Measurements from ENCODE around the gene ANKRD34A.
"Not testable (repeated sequence)": the region's sequence is repeated elsewhere in the genome, so short reads cannot be mapped to it uniquely, and the experiment has no call there.

Gene ANKRD34A

DNA sequence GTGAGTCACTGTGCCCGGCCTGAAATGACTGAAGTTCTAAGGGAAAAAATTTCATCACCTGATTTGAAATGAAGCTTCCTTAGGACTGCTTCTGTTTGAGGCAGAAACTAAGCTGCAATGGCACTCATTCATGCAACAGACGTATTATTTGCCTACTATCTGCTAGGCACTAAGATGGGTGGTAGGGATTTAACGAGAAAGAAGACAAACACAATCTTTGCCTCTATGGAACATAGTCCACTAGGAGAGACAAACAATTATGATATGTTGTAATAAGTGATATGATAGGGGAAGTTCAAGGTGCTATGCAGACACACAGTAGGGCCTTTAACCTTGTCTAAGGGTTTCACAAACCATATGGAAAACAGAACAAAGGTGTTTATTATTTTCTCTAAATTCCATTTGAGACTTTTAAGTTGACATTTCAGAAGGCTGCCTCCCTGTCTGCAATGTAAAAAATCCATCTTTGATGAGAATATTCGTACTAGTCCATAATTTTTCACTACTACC is 17.8 kb downstream of the ANKRD34A start:
- Histone ChIP-seq H3K4me3 (ENCODE audit: low read depth in 1 of 2, low read length in 2 of 2) (no peak overlapping the region), H3K27me3 (ENCODE audit: control insufficient read depth in 1 of 2, insufficient read depth in 2 of 2, low read length in 2 of 2) (no peaks in the 10 kb centered on the region), H3K36me3 (ENCODE audit: control insufficient read depth in 1 of 2, insufficient read depth in 2 of 2, low read length in 2 of 2) (peaks cover 0 to 4% of the 10 kb centered on the region in 2 donors), H3K9me3 (ENCODE audit: control insufficient read depth in 1 of 2, low read length in 2 of 2) (no peaks in the 10 kb centered on the region), H3K27ac (ENCODE audit: low read depth, low read length) (no peak overlapping the region), H3K4me1 (ENCODE audit: control insufficient read depth in 1 of 2, insufficient read depth in 2 of 2, low read length in 2 of 2) (peaks cover 7 to 9% of the 10 kb centered on the region in 2 donors), H3K9ac (ENCODE audit: low read depth in 1 of 2, low read length in 2 of 2) (no peak overlapping the region)

DNA sequence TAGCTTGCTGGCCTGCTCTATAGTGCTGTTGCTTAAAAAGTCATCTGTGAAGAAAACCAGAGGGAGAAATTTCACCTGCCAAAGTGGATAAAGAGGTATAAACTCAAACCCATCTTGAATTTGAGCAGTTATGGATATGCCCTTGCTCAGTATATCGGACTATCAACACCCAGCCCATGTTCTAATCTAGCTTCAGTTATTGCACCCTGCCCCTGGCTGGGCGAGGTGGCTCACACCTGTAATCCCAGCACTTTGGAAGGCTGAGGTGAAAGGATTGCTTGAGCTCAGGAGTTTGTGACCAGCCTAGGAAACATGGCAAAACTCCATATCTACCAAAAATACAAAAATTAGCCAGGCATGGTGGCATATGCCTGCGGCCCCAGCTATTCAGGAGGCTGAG is 19.8 kb downstream of the ANKRD34A start:
- Histone ChIP-seq H3K27me3 (ENCODE audit: control insufficient read depth in 1 of 2, insufficient read depth in 2 of 2, low read length in 2 of 2) (no peaks in the 10 kb centered on the region), H3K9ac (ENCODE audit: low read depth in 1 of 2, low read length in 2 of 2) (no peak overlapping the region), H3K9me3 (ENCODE audit: control insufficient read depth in 1 of 2, low read length in 2 of 2) (no peaks in the 10 kb centered on the region), H3K4me3 (ENCODE audit: low read depth in 1 of 2, low read length in 2 of 2) (no peak overlapping the region), H3K27ac (ENCODE audit: low read depth, low read length) (no peak overlapping the region), H3K36me3 (ENCODE audit: control insufficient read depth in 1 of 2, insufficient read depth in 2 of 2, low read length in 2 of 2) (peaks cover 0 to 4% of the 10 kb centered on the region in 2 donors), H3K4me1 (ENCODE audit: control insufficient read depth in 1 of 2, insufficient read depth in 2 of 2, low read length in 2 of 2) (peaks cover 7 to 9% of the 10 kb centered on the region in 2 donors)

DNA sequence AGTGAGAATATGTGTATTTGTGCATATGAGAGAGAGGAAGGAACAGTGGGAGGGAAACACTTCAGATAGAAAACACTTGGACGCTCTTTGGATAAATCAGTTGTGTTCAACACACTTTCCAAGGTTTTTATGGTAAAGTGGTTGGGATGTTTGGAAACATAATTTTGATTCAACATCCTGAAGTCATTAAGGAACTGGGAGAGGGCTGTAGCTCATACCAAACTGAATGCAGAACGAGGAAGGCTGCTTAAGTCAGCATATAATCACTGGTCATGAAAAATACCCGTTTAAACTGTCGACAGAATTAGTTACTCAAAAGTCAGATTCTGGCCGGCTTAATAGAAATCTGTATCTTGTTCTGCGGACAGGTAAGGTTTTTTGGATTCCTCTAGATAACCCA is 21.5 kb downstream of the ANKRD34A start:
- no peaks in the 10 kb centered on the region for H3K9me3 ChIP-seq (ENCODE audit: control insufficient read depth in 1 of 2, low read length in 2 of 2)
- no peaks in the 10 kb centered on the region for H3K27me3 ChIP-seq (ENCODE audit: control insufficient read depth in 1 of 2, insufficient read depth in 2 of 2, low read length in 2 of 2)
- peaks cover 7 to 9% of the 10 kb centered on the region in 2 donors for H3K4me1 ChIP-seq (ENCODE audit: control insufficient read depth in 1 of 2, insufficient read depth in 2 of 2, low read length in 2 of 2)
- peaks cover 0 to 4% of the 10 kb centered on the region in 2 donors for H3K36me3 ChIP-seq (ENCODE audit: control insufficient read depth in 1 of 2, insufficient read depth in 2 of 2, low read length in 2 of 2)
- H3K4me3 ChIP-seq (ENCODE audit: low read depth in 1 of 2, low read length in 2 of 2), result no peak overlapping the region
- H3K27ac ChIP-seq (ENCODE audit: low read depth, low read length), result no peak overlapping the region
- H3K9ac ChIP-seq (ENCODE audit: low read depth in 1 of 2, low read length in 2 of 2), result no peak overlapping the region

DNA sequence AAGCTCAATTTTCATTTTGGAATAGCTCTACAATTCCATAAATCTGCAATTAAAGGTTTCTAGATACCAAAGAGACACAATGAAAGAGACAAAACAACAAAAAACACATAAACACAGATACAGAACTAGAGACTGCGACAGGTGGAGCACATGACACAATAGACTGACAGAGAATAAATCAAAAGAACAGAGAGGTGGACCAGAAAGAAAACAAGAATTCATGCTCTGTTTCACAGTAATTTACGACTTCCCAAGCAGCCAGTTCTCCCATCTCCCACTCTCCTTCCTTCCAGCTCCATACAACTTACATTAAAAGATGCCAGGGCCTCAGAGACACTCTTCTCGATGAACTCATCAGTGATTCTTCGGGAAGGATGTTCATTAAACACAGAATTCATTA is 22.0 kb downstream of the ANKRD34A start:
- Histone ChIP-seq H3K36me3 (ENCODE audit: control insufficient read depth in 1 of 2, insufficient read depth in 2 of 2, low read length in 2 of 2) (peaks cover 0 to 4% of the 10 kb centered on the region in 2 donors), H3K27me3 (ENCODE audit: control insufficient read depth in 1 of 2, insufficient read depth in 2 of 2, low read length in 2 of 2) (no peaks in the 10 kb centered on the region), H3K27ac (ENCODE audit: low read depth, low read length) (no peak overlapping the region), H3K4me3 (ENCODE audit: low read depth in 1 of 2, low read length in 2 of 2) (no peak overlapping the region), H3K9ac (ENCODE audit: low read depth in 1 of 2, low read length in 2 of 2) (no peak overlapping the region), H3K4me1 (ENCODE audit: control insufficient read depth in 1 of 2, insufficient read depth in 2 of 2, low read length in 2 of 2) (peaks cover 7 to 9% of the 10 kb centered on the region in 2 donors), H3K9me3 (ENCODE audit: control insufficient read depth in 1 of 2, low read length in 2 of 2) (no peaks in the 10 kb centered on the region)

DNA sequence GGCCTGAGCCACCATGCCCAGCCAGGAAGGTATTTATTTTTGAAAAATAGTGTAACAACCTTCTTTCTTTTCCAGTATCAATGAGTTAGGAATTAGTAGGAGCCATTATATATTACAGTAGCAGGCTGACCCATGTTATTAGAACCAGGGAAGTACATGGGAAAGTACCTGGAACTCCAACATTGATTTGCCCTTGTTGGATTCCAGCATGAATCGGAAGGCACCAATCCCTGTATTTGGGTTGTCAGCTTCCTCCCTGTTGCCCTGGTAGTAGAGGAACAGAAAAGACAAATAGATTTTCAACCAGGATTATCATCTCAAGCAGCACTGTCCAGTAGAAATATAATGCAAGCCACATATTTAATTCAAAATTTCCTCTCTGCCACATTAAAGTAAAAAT is 26.9 kb downstream of the ANKRD34A start:
- no peak overlapping the region for H3K4me3 ChIP-seq (ENCODE audit: low read depth in 1 of 2, low read length in 2 of 2)
- H3K4me1 ChIP-seq (ENCODE audit: control insufficient read depth in 1 of 2, insufficient read depth in 2 of 2, low read length in 2 of 2), result peaks cover 6 to 11% of the 10 kb centered on the region in 2 donors
- H3K36me3 ChIP-seq (ENCODE audit: control insufficient read depth in 1 of 2, insufficient read depth in 2 of 2, low read length in 2 of 2), result peaks cover 5 to 7% of the 10 kb centered on the region in 2 donors
- no peak overlapping the region for H3K27ac ChIP-seq (ENCODE audit: low read depth, low read length)
- no peaks in the 10 kb centered on the region for H3K27me3 ChIP-seq (ENCODE audit: control insufficient read depth in 1 of 2, insufficient read depth in 2 of 2, low read length in 2 of 2)
- no peak overlapping the region for H3K9ac ChIP-seq (ENCODE audit: low read depth in 1 of 2, low read length in 2 of 2)
- no peaks in the 10 kb centered on the region for H3K9me3 ChIP-seq (ENCODE audit: control insufficient read depth in 1 of 2, low read length in 2 of 2)

DNA sequence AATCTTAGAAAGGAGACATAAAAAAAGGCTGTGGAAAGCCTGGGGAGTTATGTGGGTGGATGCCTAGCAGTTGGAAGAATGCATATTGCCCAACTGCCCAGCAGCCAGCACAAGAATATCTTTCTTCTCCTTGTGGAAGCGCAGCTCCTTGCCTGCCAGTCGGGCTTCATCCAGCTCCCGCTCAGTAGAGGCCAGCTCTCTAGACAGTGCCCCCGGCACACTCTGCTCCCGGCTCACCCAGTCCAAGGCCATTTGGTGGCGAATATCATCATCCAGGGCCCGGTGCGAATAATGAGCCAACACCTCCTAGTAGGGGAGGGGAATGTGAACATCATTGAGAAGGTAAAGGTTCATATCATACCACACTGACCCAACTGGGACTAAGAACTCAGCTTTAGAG is 28.1 kb downstream of the ANKRD34A start:
- H3K4me3 ChIP-seq (ENCODE audit: low read depth in 1 of 2, low read length in 2 of 2), result no peak overlapping the region
- H3K4me1 ChIP-seq (ENCODE audit: control insufficient read depth in 1 of 2, insufficient read depth in 2 of 2, low read length in 2 of 2), result peaks cover 6 to 11% of the 10 kb centered on the region in 2 donors
- H3K27me3 ChIP-seq (ENCODE audit: control insufficient read depth in 1 of 2, insufficient read depth in 2 of 2, low read length in 2 of 2), result no peaks in the 10 kb centered on the region
- H3K36me3 ChIP-seq (ENCODE audit: control insufficient read depth in 1 of 2, insufficient read depth in 2 of 2, low read length in 2 of 2), result peaks cover 5 to 7% of the 10 kb centered on the region in 2 donors
- no peaks in the 10 kb centered on the region for H3K9me3 ChIP-seq (ENCODE audit: control insufficient read depth in 1 of 2, low read length in 2 of 2)
- H3K27ac ChIP-seq (ENCODE audit: low read depth, low read length), result no peak overlapping the region
- H3K9ac ChIP-seq (ENCODE audit: low read depth in 1 of 2, low read length in 2 of 2), result no peak overlapping the region

DNA sequence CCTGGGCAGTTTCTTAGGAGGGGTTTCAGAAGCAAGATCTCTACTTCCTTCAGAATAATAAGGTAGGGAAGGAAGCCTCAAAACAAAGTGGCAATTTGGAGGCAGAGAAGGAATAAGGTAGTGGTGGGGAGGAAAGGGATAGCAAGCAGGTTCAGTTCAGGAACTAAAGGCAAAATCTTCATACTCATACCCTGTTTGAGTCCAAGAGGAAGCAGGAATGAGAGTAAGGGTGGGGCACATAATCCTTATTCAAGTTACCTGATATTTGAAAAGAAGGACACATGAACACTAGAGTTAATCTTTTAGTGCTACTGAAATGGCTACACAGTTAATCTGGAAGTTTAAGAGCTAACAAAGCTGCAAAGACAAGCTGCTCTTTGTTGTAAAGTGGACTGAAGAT is 28.7 kb downstream of the ANKRD34A start:
- no peak overlapping the region for H3K4me3 ChIP-seq (ENCODE audit: low read depth in 1 of 2, low read length in 2 of 2)
- H3K27ac ChIP-seq (ENCODE audit: low read depth, low read length), result no peak overlapping the region
- H3K9me3 ChIP-seq (ENCODE audit: control insufficient read depth in 1 of 2, low read length in 2 of 2), result no peaks in the 10 kb centered on the region
- H3K4me1 ChIP-seq (ENCODE audit: control insufficient read depth in 1 of 2, insufficient read depth in 2 of 2, low read length in 2 of 2), result peaks cover 6 to 11% of the 10 kb centered on the region in 2 donors
- H3K9ac ChIP-seq (ENCODE audit: low read depth in 1 of 2, low read length in 2 of 2), result no peak overlapping the region
- H3K27me3 ChIP-seq (ENCODE audit: control insufficient read depth in 1 of 2, insufficient read depth in 2 of 2, low read length in 2 of 2), result no peaks in the 10 kb centered on the region
- H3K36me3 ChIP-seq (ENCODE audit: control insufficient read depth in 1 of 2, insufficient read depth in 2 of 2, low read length in 2 of 2), result peaks cover 5 to 7% of the 10 kb centered on the region in 2 donors

DNA sequence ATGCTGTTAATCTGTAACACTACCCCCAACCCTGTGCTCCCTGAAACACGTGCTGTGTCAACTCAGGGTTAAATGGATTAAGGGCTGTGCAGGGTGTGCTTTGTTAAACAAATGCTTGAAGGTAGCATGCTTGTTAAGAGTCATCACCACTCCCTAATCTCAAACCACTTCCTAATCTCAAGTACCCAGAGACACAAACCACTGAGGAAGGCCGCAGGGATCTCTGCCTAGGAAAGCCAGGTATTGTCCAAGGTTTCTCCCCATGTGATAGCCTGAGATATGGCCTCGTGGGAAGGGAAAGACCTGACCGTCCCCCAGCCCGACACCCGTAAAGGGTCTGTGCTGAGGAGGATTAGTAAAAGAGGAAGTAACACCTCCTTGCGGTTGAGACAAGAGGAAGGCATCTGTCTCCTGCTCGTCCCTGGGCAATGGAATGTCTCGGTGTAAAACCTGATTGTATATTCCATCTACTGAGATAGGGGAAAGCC is 31.8 kb downstream of the ANKRD34A start:
- H3K36me3 ChIP-seq (ENCODE audit: control insufficient read depth in 1 of 2, insufficient read depth in 2 of 2, low read length in 2 of 2), result not testable (repeated sequence)

DNA sequence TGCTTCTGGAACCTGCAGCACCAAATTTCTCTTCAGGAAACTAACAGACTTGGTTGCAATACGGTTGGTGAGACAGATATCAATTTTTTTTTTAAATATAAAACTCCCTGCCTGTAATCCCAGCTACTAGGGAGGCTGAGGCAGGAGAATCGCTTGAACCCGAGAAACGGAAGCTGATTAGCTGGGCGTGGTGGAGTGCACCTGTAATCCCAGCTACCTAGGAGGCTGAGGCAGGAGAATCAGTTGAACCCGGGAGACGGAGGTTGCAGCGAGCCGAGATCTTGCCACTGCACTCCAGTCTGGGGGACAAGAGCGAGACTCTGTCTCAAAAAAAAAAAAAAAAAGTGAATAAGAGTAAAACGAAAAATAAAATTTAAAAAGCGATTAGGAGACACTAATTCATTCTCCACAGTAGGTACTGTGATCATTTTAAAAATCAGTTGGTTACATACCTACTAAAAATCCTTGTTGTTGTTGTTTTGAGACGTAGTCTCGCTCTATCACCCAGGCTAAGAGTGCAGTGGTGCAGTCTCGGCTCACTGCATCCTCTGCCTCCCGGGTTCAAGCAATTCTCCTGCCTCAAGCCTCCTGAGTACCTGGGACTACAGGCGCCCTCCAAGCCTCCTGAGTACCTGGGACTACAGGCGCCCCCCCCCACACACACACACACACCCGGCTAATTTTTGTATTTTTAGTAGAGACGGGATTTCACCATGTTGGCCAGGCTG is 36.3 kb downstream of the ANKRD34A start:
- Histone ChIP-seq H3K9ac (ENCODE audit: low read depth in 1 of 2, low read length in 2 of 2) (peak overlapping the region; percentile 71 to 88), H3K4me1 (ENCODE audit: control insufficient read depth in 1 of 2, insufficient read depth in 2 of 2, low read length in 2 of 2) (peaks cover 6 to 14% of the 10 kb centered on the region in 2 donors), H3K27ac (ENCODE audit: low read depth, low read length) (peak overlapping the region; percentile 68), H3K27me3 (ENCODE audit: control insufficient read depth in 1 of 2, insufficient read depth in 2 of 2, low read length in 2 of 2) (no peaks in the 10 kb centered on the region), H3K9me3 (ENCODE audit: control insufficient read depth in 1 of 2, low read length in 2 of 2) (no peaks in the 10 kb centered on the region), H3K36me3 (ENCODE audit: control insufficient read depth in 1 of 2, insufficient read depth in 2 of 2, low read length in 2 of 2) (peaks cover 0 to 8% of the 10 kb centered on the region in 2 donors), H3K4me3 (ENCODE audit: low read depth in 1 of 2, low read length in 2 of 2) (peak overlapping the region; percentile 75 to 92)

More for the DNA sequence above, 31.8 kb downstream of the ANKRD34A start:
- H3K27me3 ChIP-seq (ENCODE audit: control insufficient read depth in 1 of 2, insufficient read depth in 2 of 2, low read length in 2 of 2); H3K27ac ChIP-seq (ENCODE audit: low read depth, low read length); H3K4me3 ChIP-seq (ENCODE audit: low read depth in 1 of 2, low read length in 2 of 2); H3K9ac ChIP-seq (ENCODE audit: low read depth in 1 of 2, low read length in 2 of 2); H3K9me3 ChIP-seq (ENCODE audit: control insufficient read depth in 1 of 2, low read length in 2 of 2): not testable (repeated sequence)
- peaks cover 11 to 12% of the 10 kb centered on the region in 2 donors for H3K4me1 ChIP-seq (ENCODE audit: control insufficient read depth in 1 of 2, insufficient read depth in 2 of 2, low read length in 2 of 2)

DNA sequence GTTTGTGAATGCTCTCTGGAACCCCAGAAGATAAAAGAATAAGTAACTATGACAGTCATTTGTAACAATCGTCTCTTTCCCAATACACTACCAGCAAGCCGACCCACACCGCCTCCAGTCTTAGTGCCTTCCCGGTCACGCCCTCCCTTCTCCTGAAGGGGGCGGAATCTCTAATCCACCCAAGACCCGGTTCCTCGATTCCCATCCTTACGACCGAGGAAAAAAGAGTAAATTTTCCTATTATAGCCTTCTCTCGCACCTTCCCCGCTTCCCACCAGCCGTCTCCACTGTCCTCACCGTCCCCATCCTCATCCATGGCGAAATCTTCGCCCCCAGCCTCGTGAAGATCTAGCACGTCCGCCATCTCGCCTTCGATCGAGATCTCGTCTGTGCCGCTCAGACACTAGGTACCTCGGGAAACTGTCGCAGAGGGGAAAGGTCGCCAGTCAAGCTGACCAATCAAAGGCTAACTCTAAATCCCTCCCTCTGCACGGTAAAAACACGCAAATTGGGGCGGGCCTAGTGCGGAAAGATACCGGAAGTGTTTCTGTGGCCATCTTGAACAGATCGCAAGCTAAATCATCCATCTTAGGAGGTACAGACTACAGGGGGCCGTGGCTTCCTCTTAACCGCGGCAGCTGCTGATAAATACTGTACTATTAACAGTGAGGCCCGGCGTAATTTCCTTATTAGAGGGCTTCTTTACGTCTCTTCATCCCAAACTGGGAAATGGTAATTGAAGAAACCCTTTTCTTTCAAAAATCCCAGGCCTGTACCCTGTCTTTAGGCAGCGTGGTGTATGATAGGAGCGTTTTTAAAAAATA is 37.1 kb downstream of the ANKRD34A start, which contains the start of gene RBM8A:
Gene RBM8A, minus strand, starts transcription at position 422 of the 824 bp plus-strand sequence. Its CDS starts 58 bp downstream, at position 364.
- H3K27ac ChIP-seq (ENCODE audit: low read depth, low read length), result peak within 1 kb of the TSS; percentile 81
- H3K36me3 ChIP-seq (ENCODE audit: control insufficient read depth in 1 of 2, insufficient read depth in 2 of 2, low read length in 2 of 2), result peaks cover 0 to 8% of the 10 kb centered on the region in 2 donors
- peak within 1 kb of the TSS; percentile 75 to 92 for H3K4me3 ChIP-seq (ENCODE audit: low read depth in 1 of 2, low read length in 2 of 2)
- peaks cover 6 to 14% of the 10 kb centered on the region in 2 donors for H3K4me1 ChIP-seq (ENCODE audit: control insufficient read depth in 1 of 2, insufficient read depth in 2 of 2, low read length in 2 of 2)
- peak within 1 kb of the TSS; percentile 71 to 88 for H3K9ac ChIP-seq (ENCODE audit: low read depth in 1 of 2, low read length in 2 of 2)
- H3K9me3 ChIP-seq (ENCODE audit: control insufficient read depth in 1 of 2, low read length in 2 of 2), result no peaks in the 10 kb centered on the region
- H3K27me3 ChIP-seq (ENCODE audit: control insufficient read depth in 1 of 2, insufficient read depth in 2 of 2, low read length in 2 of 2), result no peaks in the 10 kb centered on the region
